HG03432 (cell line): ENCODE results near the gene C11orf24.
A peak's percentile ranks its signal among the peaks of the same experiment; 100 is the strongest.

ENCODE experiments used
- ATAC-seq: cut with Tn5 transposase; IDR thresholded peaks from one replicate; pipeline ENCODE4 v1.9.1; 2021; ENCODE audit warnings: mild to moderate bottlenecking, moderate library complexity; ENCODE audit not compliant: unreplicated experiment

Gene C11orf24

GRCh38 chr11:68271023-68271780 is 571 bp downstream of the C11orf24 start:
- peak; percentile 10 for ATAC-seq

DNA sequence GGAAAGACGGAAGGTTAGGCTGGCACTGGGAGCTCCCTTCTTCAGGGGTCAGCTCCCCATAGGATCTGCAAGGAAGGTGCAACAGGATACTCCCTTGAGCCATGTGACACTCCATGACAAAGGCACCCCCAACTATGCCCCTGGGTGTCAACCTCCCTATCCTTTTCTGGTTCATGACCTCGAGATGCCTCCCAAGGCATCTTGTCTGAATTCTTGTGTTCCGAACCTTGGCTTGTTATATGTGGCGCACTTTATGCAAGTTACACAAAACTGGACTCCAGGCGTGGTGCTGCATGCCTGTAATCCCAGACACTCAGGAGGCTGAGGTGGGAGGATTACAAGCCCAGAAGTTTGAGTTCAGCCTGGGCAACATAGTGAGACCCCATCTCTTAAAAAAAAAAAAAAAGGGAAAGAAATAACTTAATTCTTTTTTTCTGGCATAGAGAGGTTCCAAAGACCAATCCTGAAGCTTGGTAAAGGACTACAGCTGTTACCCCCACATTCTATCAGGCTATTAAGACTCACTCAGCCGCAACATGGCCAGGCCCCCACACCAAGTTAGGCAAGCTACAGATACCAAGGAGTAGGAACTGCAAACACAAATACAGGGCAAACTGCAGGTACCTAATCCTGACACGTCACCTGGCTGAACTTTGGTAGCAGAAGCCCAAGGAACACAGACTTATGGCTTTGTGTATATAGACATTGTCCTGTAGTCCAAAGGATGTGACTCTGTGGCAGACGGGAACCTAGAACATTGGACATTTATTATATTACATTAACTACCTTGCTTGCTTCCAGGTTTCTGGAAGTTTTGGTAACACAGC is 1.4 kb downstream of the C11orf24 start:
- ATAC-seq, result no peak

GRCh38 chr11:68269414-68270081 is 2.2 kb downstream of the C11orf24 start:
- ATAC-seq, result no peak

DNA sequence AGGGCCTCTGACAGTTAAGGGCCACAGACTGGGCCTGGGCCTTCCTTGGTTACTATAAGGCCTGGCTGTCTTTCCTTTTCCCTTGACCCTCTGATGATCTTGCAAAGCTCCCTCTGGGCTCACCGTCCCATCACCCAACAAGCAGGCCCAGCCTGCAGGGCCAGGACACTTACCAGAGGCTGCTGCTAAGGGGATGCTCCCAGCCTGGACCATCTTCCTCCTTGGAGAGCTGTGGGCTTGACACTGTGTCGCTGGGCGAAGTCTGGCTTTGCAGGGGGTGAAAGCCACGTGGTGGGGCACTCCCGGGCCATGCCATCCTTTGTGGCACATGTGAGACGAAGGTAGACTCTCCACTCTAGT is 3.9 kb downstream of the C11orf24 start:
- ATAC-seq, result no peak

DNA sequence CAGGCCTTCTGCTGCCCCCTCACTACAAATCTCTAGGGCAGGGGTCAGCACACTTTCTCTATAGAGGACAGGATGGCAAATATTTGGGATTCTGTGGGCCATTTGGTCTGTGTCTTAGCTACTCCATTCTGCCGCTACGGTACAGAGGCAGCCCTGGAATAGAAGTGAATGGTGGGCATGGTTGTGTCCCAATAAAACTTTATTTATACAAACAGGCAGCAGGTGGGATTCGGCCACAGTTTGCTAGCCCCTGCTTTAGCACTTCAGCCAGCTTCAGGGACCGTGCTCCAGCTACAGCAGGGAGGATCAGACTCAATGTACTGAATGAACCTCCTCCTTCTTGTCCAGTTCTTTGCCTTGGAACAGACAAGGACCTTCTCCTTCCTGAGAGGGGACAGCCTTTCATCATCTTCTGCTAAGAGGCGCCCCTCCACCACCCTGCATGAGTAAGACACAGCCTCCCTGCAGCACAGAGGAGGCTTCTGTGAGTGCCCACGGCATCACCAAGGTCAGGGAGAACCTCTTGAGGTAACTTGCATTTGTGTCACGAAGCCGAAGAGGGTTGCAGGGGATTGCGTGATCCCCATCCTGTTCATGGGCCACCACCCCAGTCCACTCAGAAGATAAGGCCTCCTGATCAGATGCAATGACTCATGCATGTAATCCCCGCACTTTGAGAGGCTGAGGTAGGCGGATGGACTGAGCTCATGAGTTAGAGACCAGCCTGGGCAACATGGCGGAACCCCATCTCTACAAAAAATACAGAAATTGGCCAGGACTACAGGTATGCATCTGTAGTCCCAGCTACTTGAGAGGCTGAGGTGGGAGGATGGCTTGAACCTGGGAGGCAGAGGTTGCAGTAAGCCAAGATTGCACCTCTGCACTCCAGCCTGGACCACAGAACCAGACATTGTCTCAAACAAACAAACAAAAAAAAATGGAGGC is 4.6 kb downstream of the C11orf24 start:
- no peak for ATAC-seq

DNA sequence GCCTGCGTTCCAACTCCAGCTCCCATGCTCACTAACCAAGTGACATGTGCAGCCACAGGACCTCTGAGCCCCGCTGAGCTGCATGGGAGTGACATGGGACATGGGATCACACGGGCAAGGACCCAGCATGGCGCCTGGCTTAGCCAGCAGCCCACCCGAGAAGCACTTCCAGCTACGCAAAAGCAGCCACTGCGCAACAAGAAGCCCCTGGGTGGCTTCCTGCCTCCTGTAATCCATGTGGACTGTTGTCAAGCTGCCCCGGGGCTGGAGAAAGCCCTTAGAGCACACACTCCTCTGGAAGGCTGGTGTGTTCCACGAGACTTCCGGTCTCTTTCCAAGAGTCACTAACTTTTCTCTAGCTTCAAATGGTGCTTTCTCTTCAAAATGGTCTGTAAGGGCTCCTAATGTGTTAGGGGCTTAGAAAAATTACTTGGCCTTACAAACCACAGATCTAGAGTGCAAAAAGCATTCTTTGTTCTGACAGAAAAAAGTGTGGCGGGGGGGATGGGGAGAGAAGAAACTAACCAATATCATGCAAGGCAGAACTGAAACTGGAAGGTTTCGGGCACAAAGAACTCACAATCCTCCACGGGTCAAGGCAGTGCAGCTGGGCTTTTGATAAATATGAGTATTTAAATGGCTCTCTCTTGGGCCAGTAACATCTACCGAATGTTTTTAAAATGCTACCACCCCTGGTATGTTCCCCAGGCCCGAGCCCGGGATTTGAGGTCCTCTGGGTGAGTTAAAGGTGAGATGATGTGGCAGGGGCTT is 5.5 kb downstream of the C11orf24 start:
- ATAC-seq, result peak; percentile 67

GRCh38 chr11:68264741-68265540 is 6.8 kb downstream of the C11orf24 start:
- ATAC-seq, result no peak

GRCh38 chr11:68264244-68264643 is 7.5 kb downstream of the C11orf24 start:
- no peak for ATAC-seq

DNA sequence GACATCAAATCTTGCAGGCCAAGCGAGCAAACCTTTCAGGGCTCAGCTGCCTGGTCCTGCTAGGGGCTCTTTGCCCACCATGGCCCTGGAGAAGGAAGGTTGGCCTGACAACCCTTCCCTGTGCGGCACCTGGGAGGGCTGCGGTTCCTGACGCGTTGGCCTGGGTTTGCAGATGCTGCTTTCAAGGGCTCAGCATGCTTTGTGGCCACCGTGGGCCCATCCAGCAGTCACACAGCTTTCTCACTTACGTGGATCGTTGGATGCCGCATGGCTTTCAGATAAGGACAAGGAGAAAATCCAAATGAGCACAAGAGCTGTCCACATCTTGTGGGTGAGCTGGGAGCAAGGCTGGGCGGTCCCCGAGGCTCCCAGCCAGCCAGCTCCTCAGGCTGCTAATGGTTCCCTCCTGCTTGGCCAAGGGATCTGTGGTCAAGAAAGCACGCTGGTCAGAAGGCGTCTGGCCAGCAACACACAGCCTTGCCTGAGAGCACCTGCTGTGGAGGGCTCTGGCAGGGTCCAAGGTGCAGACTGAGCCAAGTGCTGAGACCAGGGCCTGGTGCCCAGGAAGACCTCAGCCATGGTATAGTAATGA is 8.2 kb downstream of the C11orf24 start:
- no peak for ATAC-seq

DNA sequence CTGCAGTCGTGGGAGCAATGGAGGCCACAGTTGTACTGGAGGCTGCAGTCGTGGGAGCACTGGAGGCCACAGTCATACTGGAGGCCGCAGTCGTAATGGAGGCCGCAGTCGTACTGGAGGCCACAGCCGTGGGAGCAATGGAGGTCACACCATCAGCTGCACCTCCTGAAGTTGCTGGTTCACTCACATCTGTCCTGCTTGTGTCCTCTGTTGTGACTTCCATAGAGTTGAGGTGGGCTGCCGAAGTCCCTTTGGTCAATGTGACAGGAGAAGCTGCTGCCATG is 9.3 kb downstream of the C11orf24 start:
- ATAC-seq, result no peak

GRCh38 chr11:68261749-68262543 is 9.8 kb downstream of the C11orf24 start:
- no peak for ATAC-seq

DNA sequence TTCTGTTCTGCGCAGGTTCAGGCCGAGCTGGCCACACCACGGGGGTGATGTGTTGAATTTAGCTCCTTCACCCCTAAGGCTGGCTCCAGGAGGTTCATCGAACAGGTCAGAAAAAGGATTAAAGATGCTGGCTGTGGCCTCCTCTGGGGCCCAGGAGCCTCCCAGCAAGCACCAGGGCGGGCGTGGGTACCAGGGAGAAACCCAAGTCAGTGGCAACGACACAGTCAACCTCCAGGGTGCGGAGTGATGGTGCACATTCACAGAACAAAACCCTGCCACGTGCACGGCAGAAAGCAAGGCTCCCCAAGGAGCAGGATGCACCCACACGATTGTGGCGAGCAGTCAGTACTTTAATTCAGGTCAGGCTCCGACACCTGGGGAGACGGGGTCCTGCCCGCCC is 10.8 kb downstream of the C11orf24 start:
- no peak for ATAC-seq

DNA sequence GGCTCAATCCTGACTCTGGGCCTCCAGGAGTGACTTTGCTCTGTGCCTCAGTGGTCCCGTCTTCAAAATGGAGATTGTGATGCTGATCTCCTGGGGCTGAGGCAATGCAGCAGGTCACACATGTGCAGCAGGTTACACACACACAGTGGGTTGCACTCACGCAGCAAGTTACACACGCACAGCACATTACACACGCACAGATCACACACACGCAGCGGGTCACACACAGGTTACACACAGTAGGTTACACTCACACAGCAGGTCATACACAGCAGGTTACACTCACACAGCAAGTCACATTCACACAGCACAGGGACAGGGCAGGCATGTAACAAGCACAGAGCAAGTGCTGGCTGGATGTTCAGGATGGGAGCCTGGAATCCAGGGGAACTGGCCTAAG is 11.3 kb downstream of the C11orf24 start:
- no peak for ATAC-seq

- no peak for ATAC-seq
These were observed 12.4 kb downstream of the C11orf24 start for GRCh38 chr11:68259122-68259959.

- no peak for ATAC-seq
These were observed 13.4 kb downstream of the C11orf24 start for GRCh38 chr11:68258363-68258765.

DNA sequence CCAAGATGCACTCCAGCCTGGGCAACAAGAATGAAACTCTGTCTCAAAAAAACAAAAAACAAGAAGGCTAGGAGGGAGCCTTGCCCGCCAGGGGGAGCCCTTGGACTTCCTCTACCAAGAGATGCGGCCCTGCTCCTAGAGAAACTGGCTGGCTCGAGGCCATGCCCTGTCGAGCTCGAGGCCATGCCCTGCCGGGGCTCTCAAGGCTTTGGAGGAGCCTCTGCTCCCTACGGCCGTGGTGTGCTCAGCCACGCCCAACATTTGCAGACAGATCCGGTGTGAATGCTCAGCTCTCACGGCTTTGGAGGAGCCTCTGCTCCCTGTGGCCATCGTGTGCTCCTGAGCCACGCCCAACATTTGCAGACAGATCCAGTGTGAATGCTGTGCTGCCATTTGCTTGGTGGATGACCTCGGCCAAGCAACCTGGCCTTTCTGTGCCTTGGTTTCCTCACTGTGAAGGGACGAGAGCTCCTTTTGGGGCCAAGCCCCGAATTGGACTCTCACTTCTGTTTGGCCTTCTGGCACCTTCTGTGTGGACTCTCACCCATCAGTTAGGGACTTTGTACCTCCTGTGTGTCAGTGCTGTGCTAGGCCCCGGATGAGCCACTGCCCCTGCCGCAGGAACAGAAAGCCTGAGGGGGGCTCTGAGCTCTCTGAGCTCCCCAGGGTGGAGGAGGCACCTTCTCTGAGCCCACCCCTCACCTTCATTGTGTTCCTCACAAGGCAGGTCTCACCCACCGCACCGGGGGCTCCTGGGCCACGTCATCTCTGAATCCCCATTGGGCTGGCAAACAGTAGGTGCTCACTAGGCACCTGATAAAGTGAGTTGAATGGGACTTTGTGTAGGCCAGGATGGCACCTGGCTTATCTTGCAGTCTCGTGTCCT is 14.1 kb downstream of the C11orf24 start:
- no peak for ATAC-seq
